Esophagus squamous epithelium (tissue), 4 donors: ENCODE data around the gene TMEM186.

ENCODE experiments used
- POLR2A ChIP-seq, 4 donors: fragments of 450-650 bp; IDR thresholded peaks; one replicate each; pipeline ENCODE4 v1.6.1; 2017; ENCODE audit warnings: antibody characterized with exemption in 4 of 4, mild to moderate bottlenecking in 4 of 4, moderate library complexity in 3 of 4
- TF ChIP-seq, protein P1 (sequence below), 6 experiments: fragments of 450-650 bp in 4 of 6; fragments of 200-600 bp in 2 of 6; sonication (generic) in 2 of 6; IDR thresholded peaks; one replicate each; pipeline ENCODE4 v1.5.1; 2016 to 2019; ENCODE audit warnings: antibody characterized with exemption in 6 of 6, mild to moderate bottlenecking in 4 of 6, moderate library complexity in 4 of 6

DNA sequence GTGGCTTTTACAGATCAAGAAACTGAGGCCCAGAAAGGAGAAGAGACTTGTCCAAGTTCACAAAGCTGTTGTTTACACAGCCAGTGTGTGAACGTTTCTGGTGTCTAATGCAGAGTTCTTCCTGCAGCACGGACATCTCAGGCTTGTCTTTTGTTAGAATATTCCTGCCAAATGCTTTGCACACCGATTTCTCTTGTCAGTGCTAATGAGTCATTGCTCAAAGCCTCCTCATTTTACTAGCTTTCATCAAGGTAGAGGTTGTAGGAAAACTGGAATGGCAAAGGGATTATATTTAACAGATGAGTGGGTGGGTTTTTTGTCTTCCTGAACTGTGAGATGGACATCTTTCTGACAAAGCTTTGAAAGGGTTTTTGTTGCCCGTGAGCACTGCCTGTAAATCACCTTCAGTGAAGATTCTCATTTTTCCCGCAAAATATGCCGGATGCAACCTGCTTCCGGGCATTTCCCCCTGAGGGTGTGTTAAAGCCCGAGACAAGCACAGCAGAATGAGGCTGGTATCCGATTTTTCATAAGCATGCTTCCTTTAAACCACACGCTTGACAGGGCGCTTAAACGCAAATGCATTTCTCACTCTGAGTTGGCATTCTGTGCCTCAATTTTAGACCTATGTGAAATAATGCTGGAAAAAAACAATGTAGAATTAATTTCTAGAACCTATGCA, 14.9 kb upstream of the TMEM186 start:
- TF ChIP-seq, protein P1, sequence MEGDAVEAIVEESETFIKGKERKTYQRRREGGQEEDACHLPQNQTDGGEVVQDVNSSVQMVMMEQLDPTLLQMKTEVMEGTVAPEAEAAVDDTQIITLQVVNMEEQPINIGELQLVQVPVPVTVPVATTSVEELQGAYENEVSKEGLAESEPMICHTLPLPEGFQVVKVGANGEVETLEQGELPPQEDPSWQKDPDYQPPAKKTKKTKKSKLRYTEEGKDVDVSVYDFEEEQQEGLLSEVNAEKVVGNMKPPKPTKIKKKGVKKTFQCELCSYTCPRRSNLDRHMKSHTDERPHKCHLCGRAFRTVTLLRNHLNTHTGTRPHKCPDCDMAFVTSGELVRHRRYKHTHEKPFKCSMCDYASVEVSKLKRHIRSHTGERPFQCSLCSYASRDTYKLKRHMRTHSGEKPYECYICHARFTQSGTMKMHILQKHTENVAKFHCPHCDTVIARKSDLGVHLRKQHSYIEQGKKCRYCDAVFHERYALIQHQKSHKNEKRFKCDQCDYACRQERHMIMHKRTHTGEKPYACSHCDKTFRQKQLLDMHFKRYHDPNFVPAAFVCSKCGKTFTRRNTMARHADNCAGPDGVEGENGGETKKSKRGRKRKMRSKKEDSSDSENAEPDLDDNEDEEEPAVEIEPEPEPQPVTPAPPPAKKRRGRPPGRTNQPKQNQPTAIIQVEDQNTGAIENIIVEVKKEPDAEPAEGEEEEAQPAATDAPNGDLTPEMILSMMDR (IDR thresholded peaks at IDR 0.05) = no peak
- TF ChIP-seq POLR2A (IDR thresholded peaks at IDR 0.05) = no peak
